Right lung (tissue), 5 donors: Measurements from ENCODE around the gene CD27. TPM values are rescaled to one million over a fixed set of nuclear protein-coding genes. Genes with fewer than 3 reads are reported as not detected.
"Not testable (repeated sequence)": the region's sequence is repeated elsewhere in the genome, so short reads cannot be mapped to it uniquely, and the experiment has no call there.

Source experiments
- DNase-seq, 2 donors: peaks; one replicate each; pipeline ENCODE4 v3.0.0-alpha.2; 2013
- polyA plus RNA-seq, 5 donors: library from polyadenylated mRNA; unstranded; fragments of 120-200 nt; gene quantifications; one replicate each; pipeline versions ENCODE4 v1.2.1 to v1.2.3, GENCODE V29; 2013; ENCODE audit warnings: inconsistent platforms in 1 of 5, low replicate concordance in 1 of 5; ENCODE audit not compliant: insufficient read length in 5 of 5, insufficient read depth in 1 of 5

CD27 gene
- polyA plus RNA-seq, 5 donors, result 1.2 to 2.9 (median 1.7) TPM

DNA sequence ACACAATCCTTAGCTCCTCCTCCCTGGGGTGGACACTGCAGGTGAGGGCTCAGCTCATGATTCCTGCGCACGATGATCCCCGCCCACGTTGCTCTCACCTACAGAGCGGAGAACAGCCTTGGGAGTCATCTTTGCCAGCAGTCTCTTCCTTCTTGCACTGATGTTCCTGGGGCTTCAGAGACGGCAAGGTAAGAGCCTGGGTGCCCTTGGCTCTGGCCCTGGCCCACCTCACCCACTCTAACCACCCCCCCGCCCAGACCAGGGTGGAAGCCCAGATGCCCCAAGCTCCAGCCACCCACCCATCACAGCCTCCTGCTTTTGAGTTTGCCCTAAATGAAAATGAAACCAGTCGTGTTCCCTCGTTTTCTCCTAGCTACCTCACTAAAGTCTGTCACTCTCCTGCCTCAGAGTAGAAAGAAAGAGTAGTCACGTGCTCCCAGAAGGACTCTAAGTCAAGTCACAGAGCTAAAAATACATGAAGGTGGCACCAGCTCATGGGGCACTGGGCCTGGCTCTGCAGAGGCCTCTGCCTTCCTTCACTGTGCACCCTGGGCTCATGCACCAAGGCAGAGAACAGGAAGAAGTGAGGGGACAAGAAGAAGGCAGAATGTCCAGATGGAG, 16.1 kb downstream of the CD27 start:
- no peak for DNase-seq

DNA sequence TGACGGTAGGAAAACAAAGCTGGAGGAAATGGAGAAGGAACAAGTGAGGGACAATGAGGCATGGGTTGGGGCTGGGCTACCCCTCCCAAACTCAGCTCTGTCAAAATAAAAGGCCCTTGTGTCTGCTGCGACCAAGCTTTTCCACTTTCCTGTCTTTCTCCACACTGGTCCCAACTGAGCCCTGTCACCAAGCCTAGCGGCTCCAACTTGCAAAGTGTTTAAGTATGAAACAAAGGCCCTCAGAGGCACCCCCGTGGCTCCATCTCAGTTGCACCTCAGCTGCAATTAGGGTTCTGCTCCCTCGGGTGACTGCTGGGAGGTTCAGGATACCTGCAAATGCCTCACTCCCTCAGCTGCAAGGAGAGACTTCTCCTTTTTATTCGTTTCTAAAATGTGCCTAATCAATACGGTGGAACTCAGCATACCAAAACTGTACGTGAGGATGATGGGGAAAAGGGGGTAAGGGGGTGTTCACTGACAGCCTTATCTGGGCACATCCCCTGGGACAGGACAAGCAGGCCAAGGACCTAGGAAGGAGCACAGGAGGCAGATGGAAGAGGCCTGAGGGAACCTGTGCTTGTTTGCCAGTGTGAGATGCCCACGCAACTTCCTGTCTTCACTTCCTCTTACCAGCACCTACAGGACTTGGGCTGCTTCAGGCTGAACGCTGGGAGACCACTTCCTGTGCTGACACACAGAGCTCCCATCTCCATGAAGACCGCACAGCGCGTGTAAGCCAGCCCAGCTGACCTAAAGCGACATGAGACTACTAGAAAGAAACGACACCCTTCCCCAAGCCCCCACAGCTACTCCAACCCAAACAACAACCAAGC, 16.9 kb downstream of the CD27 start:
- no peak for DNase-seq

GRCh38 chr12:6462234-6462995, 17.7 kb downstream of the CD27 start:
- no peak for DNase-seq

- no peak for DNase-seq
These were observed 18.5 kb downstream of the CD27 start for GRCh38 chr12:6463216-6463615.

DNA sequence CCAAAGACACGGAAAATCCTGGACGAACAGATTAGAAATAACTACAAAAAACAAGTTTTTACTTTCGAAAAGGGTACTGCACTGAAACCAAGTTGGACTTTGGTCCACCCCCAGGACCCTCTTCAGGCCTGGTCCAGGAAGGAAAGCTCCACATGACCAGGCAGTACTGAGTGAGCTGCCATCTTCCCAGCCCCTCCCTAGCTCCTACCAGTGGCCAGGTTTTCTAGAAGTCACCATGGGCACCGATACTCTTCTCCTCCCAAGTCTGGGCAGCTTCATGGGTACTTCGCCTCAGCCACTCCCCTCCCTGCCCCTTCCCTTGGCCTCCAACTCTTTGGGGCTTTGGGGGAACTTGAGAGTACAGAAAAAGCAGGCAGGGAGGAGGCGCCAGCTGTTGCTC, 19.1 kb downstream of the CD27 start:
- DNase-seq, result no peak

- DNase-seq, result no peak
These were observed 19.8 kb downstream of the CD27 start for GRCh38 chr12:6464531-6464930.

GRCh38 chr12:6465467-6466183, 20.9 kb downstream of the CD27 start:
- DNase-seq, result peak in 1 of 2 donors; percentile 58

GRCh38 chr12:6466184-6466573, 21.4 kb downstream of the CD27 start:
- no peak for DNase-seq

- not testable (repeated sequence) for DNase-seq
These were observed 22.0 kb downstream of the CD27 start for GRCh38 chr12:6466751-6467150.

DNA sequence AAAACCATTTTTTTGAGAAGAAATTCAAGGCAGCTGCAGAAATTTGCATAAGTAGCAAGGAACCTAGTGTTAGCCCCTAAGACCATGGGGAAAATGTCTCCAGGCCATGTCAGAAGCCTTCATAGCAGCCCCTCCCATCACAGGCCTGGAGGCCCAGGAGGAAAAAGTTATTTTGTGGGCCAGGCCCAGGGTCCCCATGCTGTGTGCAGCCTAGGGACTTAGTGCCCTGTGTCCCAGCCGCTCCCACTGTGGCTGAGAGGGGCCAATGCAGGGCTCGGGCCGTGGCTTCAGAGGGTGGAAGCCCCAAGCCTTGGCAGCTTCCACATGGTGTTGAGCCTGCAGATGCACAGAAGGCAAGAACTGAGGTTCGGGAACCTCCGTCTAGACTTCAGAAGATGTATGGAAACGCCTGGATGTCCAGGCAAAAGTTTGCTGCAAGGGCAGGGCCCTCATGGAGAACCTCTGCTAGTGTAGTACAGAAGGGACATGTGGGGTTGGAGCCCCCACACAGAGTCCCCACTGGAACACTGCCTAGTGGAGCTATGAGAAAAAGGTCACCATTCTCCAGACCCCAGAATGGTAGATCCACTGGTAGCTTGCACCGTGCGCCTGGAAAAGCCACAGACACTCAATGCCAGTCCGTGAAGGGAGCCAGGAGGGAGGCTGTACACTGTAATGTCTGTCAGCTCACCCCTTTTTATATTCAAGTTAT, 23.0 kb downstream of the CD27 start:
- DNase-seq, result not testable (repeated sequence)

DNA sequence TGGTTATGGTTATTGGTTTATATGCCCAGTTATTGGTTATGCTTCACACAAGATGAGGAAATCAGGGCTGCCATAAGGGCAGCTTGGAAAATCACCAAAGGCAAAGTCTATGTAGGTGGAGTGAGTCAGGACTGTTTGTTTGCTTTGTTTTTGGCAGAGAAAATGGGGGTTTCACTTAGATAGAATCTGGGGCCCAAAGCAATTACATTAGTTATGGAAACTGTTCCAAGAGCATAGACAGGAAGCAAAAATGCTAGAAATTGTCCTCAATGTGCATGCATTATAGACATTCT, 23.5 kb downstream of the CD27 start:
- DNase-seq, result no peak

DNA sequence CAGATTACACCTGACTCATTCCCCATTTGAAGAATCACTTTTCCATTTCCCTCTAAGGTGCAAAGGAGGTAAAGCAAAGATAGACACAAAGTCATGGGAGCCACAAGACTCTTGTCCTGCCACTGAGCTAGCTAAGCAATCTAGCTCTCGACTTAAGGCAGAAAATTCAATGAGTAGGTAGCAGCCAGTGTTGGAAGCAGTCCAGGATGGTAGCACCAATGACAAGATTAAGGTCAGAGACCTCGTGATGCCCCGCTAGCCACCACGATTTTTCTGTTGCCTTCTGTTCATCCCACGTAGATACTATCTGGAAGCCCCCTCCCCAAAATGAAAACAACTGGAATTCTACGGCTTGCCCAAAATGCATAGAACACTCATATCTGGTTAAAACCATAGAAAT, 24.3 kb downstream of the CD27 start:
- DNase-seq, result no peak

DNA sequence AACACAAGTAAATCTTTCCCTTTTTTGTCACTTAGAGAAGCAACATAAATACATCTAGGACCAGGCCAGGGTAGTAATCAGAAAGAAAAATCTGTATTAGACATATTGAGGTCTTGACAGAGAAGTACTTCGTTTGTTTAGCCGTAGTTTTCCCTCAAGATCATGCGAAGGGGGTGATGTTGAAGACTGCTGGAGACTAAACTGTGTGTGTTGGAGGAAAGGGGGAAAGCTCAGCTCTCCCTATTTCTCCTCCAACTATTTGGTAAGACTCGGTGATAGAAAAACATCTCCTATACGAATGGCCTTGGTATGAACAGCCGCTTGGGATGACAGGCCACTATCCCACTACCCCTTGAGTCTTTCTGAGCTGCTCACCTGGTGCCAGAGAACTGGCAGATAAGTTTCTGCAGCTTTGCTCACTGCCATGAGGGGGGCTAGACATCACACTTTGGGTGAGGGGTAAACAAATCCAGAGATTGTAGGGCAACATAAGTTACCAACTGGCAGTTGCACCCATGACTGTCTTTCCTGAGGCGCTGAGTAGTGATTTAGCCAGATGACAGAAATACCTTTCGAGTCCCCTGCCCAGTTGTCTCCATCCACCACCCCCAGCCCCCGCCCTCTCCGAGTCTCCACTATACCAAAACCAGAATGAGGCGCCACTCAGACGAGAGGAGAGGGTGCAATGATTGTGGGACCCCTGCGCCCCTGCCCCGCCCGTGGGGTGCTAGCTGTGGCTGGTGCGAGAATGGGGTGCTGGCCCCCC, 25.0 kb downstream of the CD27 start:
- no peak for DNase-seq

- DNase-seq, result peak; percentile 97
These were observed 25.8 kb downstream of the CD27 start, which contains the start of gene VAMP1 for GRCh38 chr12:6470375-6471163. VAMP1 (minus strand) TSS chr12:6470677; CDS start chr12:6470531, 146 bp downstream.

GRCh38 chr12:6471989-6472360, 27.2 kb downstream of the CD27 start:
- DNase-seq, result no peak

GRCh38 chr12:6472491-6472890, 27.7 kb downstream of the CD27 start:
- DNase-seq, result no peak

GRCh38 chr12:6475233-6475975, 30.6 kb downstream of the CD27 start:
- not testable (repeated sequence) for DNase-seq

- no peak for DNase-seq
These were observed 31.7 kb downstream of the CD27 start for GRCh38 chr12:6476489-6476888.
